CD4-positive, alpha-beta T cell (primary cell): Measurements from ENCODE around the gene SORT1. TPM values are rescaled to one million over a fixed set of nuclear protein-coding genes. Genes with fewer than 3 reads are reported as not detected.

Experiments used
- ATAC-seq: fragments of 200-7000 bp; cut with Tn5 transposase; one replicate; pipeline ENCODE4 v1.10.0; 2022; ENCODE audit warnings: mild to moderate bottlenecking; ENCODE audit not compliant: poor library complexity
- CTCF ChIA-PET: fragments of 350-600 bp; sonication (Branson Sonifier 250); formaldehyde crosslinking; loops from one replicate; lab custom pipeline; 2021; ENCODE audit warnings: antibody characterized with exemption, inconsistent platforms; lab: Charles Lee
- POLR2A ChIA-PET: fragments of 350-600 bp; sonication (Branson Sonifier 250); formaldehyde crosslinking; loops from one replicate; lab custom pipeline; 2021; ENCODE audit warnings: antibody characterized with exemption, inconsistent platforms; lab: Charles Lee
- DNase-seq, 14 experiments: peaks; one replicate each; pipeline ENCODE4 v3.0.0-alpha.2; 2013 to 2020; ENCODE audit warnings: mixed read lengths in 2 of 14
- H3K27ac ChIP-seq, 2 donors: one replicate each; pipeline versions ENCODE4 v1.5.1 to v1.7.0; 2013; ENCODE audit warnings: low read length in 2 of 2, low read depth in 1 of 2, mild to moderate bottlenecking in 1 of 2
- H3K27me3 ChIP-seq, 2 experiments: 1 replicate in 1 of 2; 2 replicates in 1 of 2; pipeline versions ENCODE4 v1.6.1 to v1.7.0; 2013; ENCODE audit warnings: low read length in 2 of 2, control low read depth in 1 of 2, mild to moderate bottlenecking in 1 of 2, moderate library complexity in 1 of 2; ENCODE audit not compliant: insufficient read depth in 2 of 2, control insufficient read depth in 1 of 2
- H3K36me3 ChIP-seq: one replicate; pipeline ENCODE4 v1.6.1; 2013; ENCODE audit warnings: low read length, control low read depth; ENCODE audit not compliant: insufficient read depth
- H3K4me1 ChIP-seq: one replicate; pipeline ENCODE4 v1.6.1; 2013; ENCODE audit warnings: low read length, control low read depth; ENCODE audit not compliant: insufficient read depth
- H3K4me3 ChIP-seq: one replicate; pipeline ENCODE4 v1.5.1; 2013; ENCODE audit warnings: mild to moderate bottlenecking, low read length, moderate library complexity
- H3K9me3 ChIP-seq, 2 experiments: 1 replicate in 1 of 2; 2 replicates in 1 of 2; pipeline versions ENCODE4 v1.6.1 to v1.7.0; 2013; ENCODE audit warnings: low read length in 2 of 2, mild to moderate bottlenecking in 2 of 2, control low read depth in 1 of 2, moderate library complexity in 1 of 2; ENCODE audit not compliant: control insufficient read depth in 1 of 2, insufficient read depth in 1 of 2
- H3K27ac Mint-ChIP-seq: one replicate; pipeline ENCODE4 v1.8.0; 2020; ENCODE audit warnings: mixed read lengths
- H3K27me3 Mint-ChIP-seq: one replicate; pipeline ENCODE4 v1.8.0; 2021; ENCODE audit warnings: mixed read lengths
- H3K36me3 Mint-ChIP-seq: one replicate; pipeline ENCODE4 v1.8.0; 2021; ENCODE audit warnings: low read depth, mixed read lengths
- H3K4me1 Mint-ChIP-seq: one replicate; pipeline ENCODE4 v1.8.0; 2021; ENCODE audit warnings: low read depth, mixed read lengths
- H3K4me3 Mint-ChIP-seq: one replicate; pipeline ENCODE4 v1.8.0; 2020; ENCODE audit warnings: mild to moderate bottlenecking, mixed read lengths
- H3K9me3 Mint-ChIP-seq: one replicate; pipeline ENCODE4 v1.8.0; 2020; ENCODE audit warnings: mixed read lengths
- intact Hi-C, 2 experiments: fragments of 100-400 bp; cut with DNase I in 1 of 2; cut with micrococcal nuclease in 1 of 2; formaldehyde crosslinking; loops; one replicate each; pipeline versions ENCODE4 v1.15.1 to v1.9.0; 2023 to 2025; cut with DNase I, micrococcal nuclease
- total RNA-seq, 174 experiments: library from RNA in 2 of 174; stranded (reverse) in 2 of 174; gene quantifications; one replicate each; pipeline ENCODE4 v1.2.3 and lab custom pipeline; 2021 to 2026
- TF ChIP-seq, protein P1 (sequence below): fragments of 200-600 bp; IDR thresholded peaks from one replicate; pipeline ENCODE4 v1.8.0; 2022; ENCODE audit warnings: antibody characterized with exemption, mild to moderate bottlenecking

SORT1 gene
- total RNA-seq, 2 experiments from 2014 or later = 0.22 to 0.73 TPM

GRCh38 chr1:109434484-109434883 is 36.8 kb upstream of the SORT1 start:
- Mint-ChIP-seq H3K36me3 (no peaks in the 10 kb centered on the region), H3K4me3 (no peak overlapping the region), H3K4me1 (no peaks in the 10 kb centered on the region), H3K9me3 (no peaks in the 10 kb centered on the region), H3K27me3 (peaks cover 11% of the 10 kb centered on the region), H3K27ac (no peak overlapping the region)
- Histone ChIP-seq H3K27me3 (no peaks in the 10 kb centered on the region), H3K36me3 (no peaks in the 10 kb centered on the region), H3K9me3 (peaks cover 0 to 7% of the 10 kb centered on the region in 2 experiments), H3K27ac (no peak overlapping the region), H3K4me3 (no peak overlapping the region), H3K4me1 (no peaks in the 10 kb centered on the region)
- DNase-seq (no peak), ATAC-seq (no peak)
- TF ChIP-seq, protein P1, sequence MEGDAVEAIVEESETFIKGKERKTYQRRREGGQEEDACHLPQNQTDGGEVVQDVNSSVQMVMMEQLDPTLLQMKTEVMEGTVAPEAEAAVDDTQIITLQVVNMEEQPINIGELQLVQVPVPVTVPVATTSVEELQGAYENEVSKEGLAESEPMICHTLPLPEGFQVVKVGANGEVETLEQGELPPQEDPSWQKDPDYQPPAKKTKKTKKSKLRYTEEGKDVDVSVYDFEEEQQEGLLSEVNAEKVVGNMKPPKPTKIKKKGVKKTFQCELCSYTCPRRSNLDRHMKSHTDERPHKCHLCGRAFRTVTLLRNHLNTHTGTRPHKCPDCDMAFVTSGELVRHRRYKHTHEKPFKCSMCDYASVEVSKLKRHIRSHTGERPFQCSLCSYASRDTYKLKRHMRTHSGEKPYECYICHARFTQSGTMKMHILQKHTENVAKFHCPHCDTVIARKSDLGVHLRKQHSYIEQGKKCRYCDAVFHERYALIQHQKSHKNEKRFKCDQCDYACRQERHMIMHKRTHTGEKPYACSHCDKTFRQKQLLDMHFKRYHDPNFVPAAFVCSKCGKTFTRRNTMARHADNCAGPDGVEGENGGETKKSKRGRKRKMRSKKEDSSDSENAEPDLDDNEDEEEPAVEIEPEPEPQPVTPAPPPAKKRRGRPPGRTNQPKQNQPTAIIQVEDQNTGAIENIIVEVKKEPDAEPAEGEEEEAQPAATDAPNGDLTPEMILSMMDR = no peak
- ChIA-PET CTCF (no interaction called here), POLR2A (no interaction called here)
- intact Hi-C loops = no loop called here

GRCh38 chr1:109433322-109433721 is 35.6 kb upstream of the SORT1 start:
- TF ChIP-seq, protein P1 = no peak
- Mint-ChIP-seq H3K27ac (no peak overlapping the region), H3K4me1 (no peaks in the 10 kb centered on the region), H3K9me3 (no peaks in the 10 kb centered on the region), H3K4me3 (no peak overlapping the region), H3K36me3 (no peaks in the 10 kb centered on the region), H3K27me3 (peaks cover 11% of the 10 kb centered on the region)
- no peaks in the 10 kb centered on the region for H3K27me3 ChIP-seq
- no peak for DNase-seq
- intact Hi-C loops = no loop called here
- ATAC-seq = no peak
- no peaks in the 10 kb centered on the region for H3K36me3 ChIP-seq
- no peaks in the 10 kb centered on the region for H3K4me1 ChIP-seq
- H3K4me3 ChIP-seq = no peak overlapping the region
- peaks cover 0 to 7% of the 10 kb centered on the region in 2 experiments for H3K9me3 ChIP-seq
- H3K27ac ChIP-seq = no peak overlapping the region
- ChIA-PET CTCF (no interaction called here), POLR2A (no interaction called here)

DNA sequence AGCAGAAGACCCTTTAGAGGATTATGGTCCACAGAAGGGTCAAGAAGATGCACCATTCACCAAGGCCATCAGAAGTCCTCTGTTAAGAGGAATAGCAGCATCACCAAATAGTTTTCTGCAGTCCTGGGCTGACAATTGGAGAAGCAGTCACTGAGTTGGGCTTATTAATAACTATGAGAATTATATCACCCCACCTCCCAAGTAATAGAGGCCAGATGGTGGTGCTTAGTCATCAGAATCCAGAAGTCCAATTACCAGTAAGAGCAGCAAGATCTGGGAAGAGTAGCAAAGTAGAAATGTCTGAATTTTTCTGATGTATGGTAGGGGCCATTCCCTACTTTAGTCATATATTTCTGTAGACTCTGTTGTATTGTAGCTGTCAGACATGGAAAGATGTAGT is 34.6 kb upstream of the SORT1 start:
- H3K36me3 Mint-ChIP-seq = no peaks in the 10 kb centered on the region
- no peak overlapping the region for H3K27ac Mint-ChIP-seq
- POLR2A ChIA-PET = no interaction called here

More for the DNA sequence above, 34.6 kb upstream of the SORT1 start:
- CTCF ChIA-PET = no interaction called here
- Mint-ChIP-seq H3K27me3 (peaks cover 11% of the 10 kb centered on the region), H3K4me1 (peaks cover 4% of the 10 kb centered on the region), H3K9me3 (no peaks in the 10 kb centered on the region), H3K4me3 (no peak overlapping the region)
- ATAC-seq (no peak), DNase-seq (no peak)
- H3K27ac ChIP-seq = no peak overlapping the region
- TF ChIP-seq, protein P1 = no peak
- no peak overlapping the region for H3K4me3 ChIP-seq
- no peaks in the 10 kb centered on the region for H3K36me3 ChIP-seq
- no peaks in the 10 kb centered on the region for H3K27me3 ChIP-seq
- H3K4me1 ChIP-seq = no peaks in the 10 kb centered on the region
- peaks cover 0 to 7% of the 10 kb centered on the region in 2 experiments for H3K9me3 ChIP-seq
- intact Hi-C loops = no loop called here
